ENCODE data around the gene DGKI. TPM values are rescaled to one million over a fixed set of nuclear protein-coding genes. Genes with fewer than 3 reads are reported as not detected.

The DGKI gene
- total and polyA plus RNA-seq, 2 of the 13 experiments (the other 11 are each of a cell fraction or from before 2014, with no cell fraction given) = 0.09 to 0.17 TPM

- TF ChIP-seq GTF2F1 (IDR thresholded peaks at IDR 0.05; ENCODE audit: low read length) = no peak
- TF ChIP-seq ZNF280D (CRISPR knock-in tag; IDR thresholded peaks at IDR 0.05) = no peak
- no peak for TF ChIP-seq NFIB (CRISPR knock-in tag; IDR thresholded peaks at IDR 0.05; ENCODE audit: borderline replicate concordance)
- no peak for TF ChIP-seq MXI1 (IDR thresholded peaks at IDR 0.05; ENCODE audit: borderline replicate concordance, low read depth, low read length)
- no peak for TF ChIP-seq ZSCAN30 (CRISPR knock-in tag; IDR thresholded peaks at IDR 0.05)
- TF ChIP-seq, protein P1, sequence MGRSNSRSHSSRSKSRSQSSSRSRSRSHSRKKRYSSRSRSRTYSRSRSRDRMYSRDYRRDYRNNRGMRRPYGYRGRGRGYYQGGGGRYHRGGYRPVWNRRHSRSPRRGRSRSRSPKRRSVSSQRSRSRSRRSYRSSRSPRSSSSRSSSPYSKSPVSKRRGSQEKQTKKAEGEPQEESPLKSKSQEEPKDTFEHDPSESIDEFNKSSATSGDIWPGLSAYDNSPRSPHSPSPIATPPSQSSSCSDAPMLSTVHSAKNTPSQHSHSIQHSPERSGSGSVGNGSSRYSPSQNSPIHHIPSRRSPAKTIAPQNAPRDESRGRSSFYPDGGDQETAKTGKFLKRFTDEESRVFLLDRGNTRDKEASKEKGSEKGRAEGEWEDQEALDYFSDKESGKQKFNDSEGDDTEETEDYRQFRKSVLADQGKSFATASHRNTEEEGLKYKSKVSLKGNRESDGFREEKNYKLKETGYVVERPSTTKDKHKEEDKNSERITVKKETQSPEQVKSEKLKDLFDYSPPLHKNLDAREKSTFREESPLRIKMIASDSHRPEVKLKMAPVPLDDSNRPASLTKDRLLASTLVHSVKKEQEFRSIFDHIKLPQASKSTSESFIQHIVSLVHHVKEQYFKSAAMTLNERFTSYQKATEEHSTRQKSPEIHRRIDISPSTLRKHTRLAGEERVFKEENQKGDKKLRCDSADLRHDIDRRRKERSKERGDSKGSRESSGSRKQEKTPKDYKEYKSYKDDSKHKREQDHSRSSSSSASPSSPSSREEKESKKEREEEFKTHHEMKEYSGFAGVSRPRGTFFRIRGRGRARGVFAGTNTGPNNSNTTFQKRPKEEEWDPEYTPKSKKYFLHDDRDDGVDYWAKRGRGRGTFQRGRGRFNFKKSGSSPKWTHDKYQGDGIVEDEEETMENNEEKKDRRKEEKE (IDR thresholded peaks at IDR 0.05) = no peak
- TF ChIP-seq RBM22 (optimal IDR thresholded peaks at IDR 0.05; ENCODE audit: low read length) = no peak
- TF ChIP-seq ZGPAT (CRISPR knock-in tag; IDR thresholded peaks at IDR 0.05) = no peak
- no peak for TF ChIP-seq ZNF773 (CRISPR knock-in tag; IDR thresholded peaks at IDR 0.05; ENCODE audit: borderline replicate concordance)
Observed at GRCh38 chr7:137445268-137445667, 401.5 kb downstream of the DGKI start (continued).
